Smooth muscle cell (in vitro differentiated cells): ENCODE measurements around the gene DYNLT2. TPM values are rescaled to one million over a fixed set of nuclear protein-coding genes. Genes with fewer than 3 reads are reported as not detected.

Experiments
- DNase-seq: peaks from one replicate; lab custom pipeline; 2025; ENCODE audit not compliant: unreplicated experiment; lab: John Stamatoyannopoulos, UW
- H2AFZ ChIP-seq: fragments of 200-600 bp; sonication (generic); 2 replicates; pipeline ENCODE4 v1.6.0; 2016; ENCODE audit warnings: antibody characterized with exemption, low read depth, mild to moderate bottlenecking
- H3F3A ChIP-seq: fragments of 200-600 bp; sonication (generic); 2 replicates; pipeline ENCODE4 v1.6.0; 2017; ENCODE audit warnings: antibody characterized with exemption, low read depth
- H3K27ac ChIP-seq: fragments of 200-600 bp; sonication (generic); 2 replicates; pipeline ENCODE4 v1.5.1; 2016; ENCODE audit warnings: low read depth, mild to moderate bottlenecking
- H3K27me3 ChIP-seq: fragments of 200-600 bp; sonication (generic); 2 replicates; pipeline ENCODE4 v1.6.1; 2016; ENCODE audit warnings: low read depth, mild to moderate bottlenecking
- H3K36me3 ChIP-seq: fragments of 200-600 bp; sonication (generic); 2 replicates; pipeline ENCODE4 v1.5.1; 2016; ENCODE audit warnings: low read depth
- H3K4me1 ChIP-seq: fragments of 200-600 bp; sonication (generic); 2 replicates; pipeline ENCODE4 v1.5.1; 2016; ENCODE audit warnings: low read depth
- H3K4me2 ChIP-seq: fragments of 200-600 bp; sonication (generic); 2 replicates; pipeline ENCODE4 v1.6.0; 2016; ENCODE audit warnings: mild to moderate bottlenecking
- H3K4me3 ChIP-seq: fragments of 200-600 bp; sonication (generic); 2 replicates; pipeline ENCODE4 v1.5.1; 2016; ENCODE audit warnings: mild to moderate bottlenecking
- H3K79me2 ChIP-seq: fragments of 200-600 bp; sonication (generic); 2 replicates; pipeline ENCODE4 v1.6.0; 2016; ENCODE audit warnings: low read depth, mild to moderate bottlenecking
- H3K9ac ChIP-seq: fragments of 200-600 bp; sonication (generic); 2 replicates; pipeline ENCODE4 v1.6.0; 2016; ENCODE audit warnings: low read depth
- H3K9me3 ChIP-seq: fragments of 200-600 bp; sonication (generic); replicated peaks from 2 replicates; pipeline ENCODE4 v1.5.1; 2016; ENCODE audit warnings: low read depth
- H4K20me1 ChIP-seq: fragments of 200-600 bp; sonication (generic); 2 replicates; pipeline ENCODE4 v1.6.0; 2016; ENCODE audit warnings: low read depth
- WGBS: methylation state at CpG from one replicate; pipeline ENCODE4 v1.1.7; 2016; ENCODE audit warnings: low lambda C conversion rate; 5-methylcytosine and 5-hydroxymethylcytosine counted together
- polyA plus RNA-seq: library from polyadenylated mRNA; unstranded; fragments of >200 nt; fragmentation: Nextera tagmentation; extraction: Ambion mirVana; gene quantifications from 2 replicates; pipeline ENCODE4 v1.2.1, GENCODE V29; 2016
- total RNA-seq: library from RNA; depleted of rRNA; stranded (reverse); fragments of >200 nt; gene quantifications from 2 replicates; pipeline ENCODE4 v1.2.3, GENCODE V29; 2014
- TF ChIP-seq, protein P1 (sequence below): fragments of 200-600 bp; sonication (generic); IDR thresholded peaks from 2 replicates; pipeline ENCODE4 v1.5.1; 2017; ENCODE audit warnings: borderline replicate concordance, mild to moderate bottlenecking, antibody characterized with exemption; ENCODE audit not compliant: insufficient read depth, poor library complexity, severe bottlenecking

DYNLT2 gene
- total and polyA plus RNA-seq, 2 experiments from 2014 or later: 0.89 to 2.1 TPM

GRCh38 chr6:169691260-169691659, 60.1 kb downstream of the DYNLT2 start:
- no peaks in the 10 kb centered on the region for H3K4me1 ChIP-seq
- H3K9me3 ChIP-seq: peaks cover 8% of the 10 kb centered on the region
- H3K27me3 ChIP-seq: no peaks in the 10 kb centered on the region
- no peaks in the 10 kb centered on the region for H3F3A ChIP-seq
- H3K4me3 ChIP-seq: no peak overlapping the region
- H3K9ac ChIP-seq: no peak overlapping the region
- H2AFZ ChIP-seq: no peak overlapping the region
- DNase-seq: no peak
- H3K79me2 ChIP-seq: peaks cover 22% of the 10 kb centered on the region
- H3K4me2 ChIP-seq: no peak overlapping the region
- H3K27ac ChIP-seq: no peak overlapping the region
- no peaks in the 10 kb centered on the region for H4K20me1 ChIP-seq
- 100% methylated on average over 2 of the region's 2 CpGs for WGBS
- TF ChIP-seq, protein P1, sequence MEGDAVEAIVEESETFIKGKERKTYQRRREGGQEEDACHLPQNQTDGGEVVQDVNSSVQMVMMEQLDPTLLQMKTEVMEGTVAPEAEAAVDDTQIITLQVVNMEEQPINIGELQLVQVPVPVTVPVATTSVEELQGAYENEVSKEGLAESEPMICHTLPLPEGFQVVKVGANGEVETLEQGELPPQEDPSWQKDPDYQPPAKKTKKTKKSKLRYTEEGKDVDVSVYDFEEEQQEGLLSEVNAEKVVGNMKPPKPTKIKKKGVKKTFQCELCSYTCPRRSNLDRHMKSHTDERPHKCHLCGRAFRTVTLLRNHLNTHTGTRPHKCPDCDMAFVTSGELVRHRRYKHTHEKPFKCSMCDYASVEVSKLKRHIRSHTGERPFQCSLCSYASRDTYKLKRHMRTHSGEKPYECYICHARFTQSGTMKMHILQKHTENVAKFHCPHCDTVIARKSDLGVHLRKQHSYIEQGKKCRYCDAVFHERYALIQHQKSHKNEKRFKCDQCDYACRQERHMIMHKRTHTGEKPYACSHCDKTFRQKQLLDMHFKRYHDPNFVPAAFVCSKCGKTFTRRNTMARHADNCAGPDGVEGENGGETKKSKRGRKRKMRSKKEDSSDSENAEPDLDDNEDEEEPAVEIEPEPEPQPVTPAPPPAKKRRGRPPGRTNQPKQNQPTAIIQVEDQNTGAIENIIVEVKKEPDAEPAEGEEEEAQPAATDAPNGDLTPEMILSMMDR: no peak
- peaks cover 30% of the 10 kb centered on the region for H3K36me3 ChIP-seq

Other genes starting within 250 kb of the DYNLT2 start
- gene WDR27, start 49.5 kb downstream of the DYNLT2 start, total RNA-seq: 34.2 and 47.0 TPM in 2 replicates
- gene WDR27, start 49.5 kb downstream of the DYNLT2 start, polyA plus RNA-seq: 26.0 and 45.0 TPM in 2 replicates
- gene C6orf120, start 49.4 kb downstream of the DYNLT2 start, total RNA-seq: 50.2 and 56.5 TPM in 2 replicates
- 26.6 and 30.2 TPM in 2 replicates for gene C6orf120, start 49.4 kb downstream of the DYNLT2 start, polyA plus RNA-seq
- 32.9 and 41.9 TPM in 2 replicates for gene PHF10, start 27.1 kb downstream of the DYNLT2 start, total RNA-seq
- 21.6 and 22.0 TPM in 2 replicates for gene PHF10, start 27.1 kb downstream of the DYNLT2 start, polyA plus RNA-seq
- gene ERMARD, start 50 bp upstream of the DYNLT2 start, total RNA-seq: 33.9 and 55.9 TPM in 2 replicates
- gene ERMARD, start 50 bp upstream of the DYNLT2 start, polyA plus RNA-seq: 21.3 and 23.2 TPM in 2 replicates